Keratinocyte (primary cell): ENCODE results near the gene OR6B2.

Source experiments
- CTCF ChIP-seq, 3 experiments: IDR thresholded peaks in 1 of 3; conservative IDR thresholded peaks in 1 of 3; optimal IDR thresholded peaks in 1 of 3; 2 replicates in 2 of 3; 3 replicates in 1 of 3; pipeline versions ENCODE3 to v1.5.1; 2011; ENCODE audit warnings: low read length in 3 of 3, mild to moderate bottlenecking in 3 of 3, moderate library complexity in 2 of 3, control low read depth in 1 of 3, inconsistent platforms in 1 of 3; ENCODE audit not compliant: insufficient read depth in 2 of 3; ENCODE audit errors: extremely low read depth in 1 of 3
- EZH2 ChIP-seq: IDR thresholded peaks from one replicate; pipeline ENCODE4 v1.6.1; 2012; ENCODE audit warnings: inconsistent platforms, mild to moderate bottlenecking, low read length, moderate library complexity

GRCh38 chr2:240021488-240022104 lies 8.6 kb downstream of the OR6B2 start:
- peak; percentile 85 to 94 (median 94) for TF ChIP-seq CTCF (optimal IDR thresholded peaks at IDR 0.05 in 1 of 3, IDR thresholded peaks at IDR 0.05 in 1 of 3, conservative IDR thresholded peaks at IDR 0.05 in 1 of 3; ENCODE audit: extremely low read depth in 1 of 3, insufficient read depth in 2 of 3, low read length in 3 of 3)
- TF ChIP-seq EZH2, result no peak
